Measurements from ENCODE around the gene CDK13. TPM values are rescaled to one million over a fixed set of nuclear protein-coding genes. Genes with fewer than 3 reads are reported as not detected.

The CDK13 gene
- polyA plus RNA-seq, 2 of the 4 experiments (the other 2 are of a cell fraction) = 18.2 to 39.6 TPM

DNA sequence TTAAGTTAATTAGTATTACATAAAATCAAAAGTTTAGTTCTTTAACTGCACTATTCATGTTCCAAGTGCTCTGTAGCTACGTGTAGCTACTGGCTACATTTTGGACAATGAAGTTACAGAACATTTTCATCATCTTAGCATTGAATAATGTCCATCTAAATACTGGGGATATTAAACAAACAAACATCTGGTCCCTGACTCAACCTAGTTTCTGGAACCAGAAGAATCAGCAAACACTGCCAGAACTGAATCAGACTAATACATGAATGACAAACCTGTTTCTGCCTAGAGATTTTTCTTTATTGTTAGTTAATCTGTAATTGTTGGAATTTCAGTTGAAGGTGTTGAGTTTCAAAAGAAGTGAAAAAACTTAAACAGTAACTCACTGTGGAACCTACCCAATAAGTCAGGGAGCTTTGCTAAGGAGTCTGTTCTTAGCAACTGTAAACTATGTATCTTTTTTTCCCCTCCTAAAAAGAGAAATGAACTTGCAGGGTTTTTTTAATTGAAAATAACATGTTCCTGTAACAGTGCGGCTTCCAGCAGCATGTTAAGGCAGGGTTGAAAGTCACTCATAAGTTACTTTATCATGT, 58.3 kb downstream of the CDK13 start:
- 34% methylated on average over 2 of the region's 2 CpGs for WGBS (ENCODE audit: missing lambda C conversion rate)
- ATAC-seq = peak; percentile 77 to 92
- H3K27ac ChIP-seq = peak overlapping the region; percentile 80 to 94
- ChIA-PET POLR2A (interaction anchor here (1.3 kb wide), 1 partner anchor 58 kb away, joined by 3 read pairs; no protein-coding TSS in a partner anchor), CTCF (interaction anchor here (2.2 kb wide), 1 partner anchor 44 kb away, joined by 8 read pairs; no protein-coding TSS in a partner anchor)
- H3K4me3 ChIP-seq = peak overlapping the region; percentile 27; the same call in 1 of the 3 replicates
- no peaks in the 10 kb centered on the region for H3K9me3 ChIP-seq
- peak overlapping the region; percentile 92 for H3K4me2 ChIP-seq
- peak; percentile 18 to 47 for DNase-seq (ENCODE audit: low read depth in 1 of 2, low spot score in 1 of 2)
- FAIRE-seq = peak; percentile 68
- TF ChIP-seq HDAC2 (IDR thresholded peaks at IDR 0.05) = no peak
- TF ChIP-seq NFE2L2 (conservative IDR thresholded peaks at IDR 0.05; ENCODE audit: low read length) = no peak
- no peak for TF ChIP-seq POLR2A (IDR thresholded peaks at IDR 0.05; ENCODE audit: low read length)
- no peak for TF ChIP-seq KDM5A (IDR thresholded peaks at IDR 0.05)
- TF ChIP-seq NR3C1 (IDR thresholded peaks at IDR 0.05) = no peak
- TF ChIP-seq, protein P1, sequence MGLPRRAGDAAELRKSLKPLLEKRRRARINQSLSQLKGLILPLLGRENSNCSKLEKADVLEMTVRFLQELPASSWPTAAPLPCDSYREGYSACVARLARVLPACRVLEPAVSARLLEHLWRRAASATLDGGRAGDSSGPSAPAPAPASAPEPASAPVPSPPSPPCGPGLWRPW (IDR thresholded peaks at IDR 0.05) = no peak
- TF ChIP-seq JUN (IDR thresholded peaks at IDR 0.05) = peak; percentile 34 to 58; a peak in 2 of 5 replicates
- no peak for TF ChIP-seq HOXB13 (CRISPR knock-in tag; IDR thresholded peaks at IDR 0.05; ENCODE audit: low read depth)
- no peak for TF ChIP-seq SMC3 (IDR thresholded peaks at IDR 0.05)
- peak; percentile 48; the same call in 1 of the 2 replicates for TF ChIP-seq JUNB (IDR thresholded peaks at IDR 0.05)
- TF ChIP-seq, protein P2, sequence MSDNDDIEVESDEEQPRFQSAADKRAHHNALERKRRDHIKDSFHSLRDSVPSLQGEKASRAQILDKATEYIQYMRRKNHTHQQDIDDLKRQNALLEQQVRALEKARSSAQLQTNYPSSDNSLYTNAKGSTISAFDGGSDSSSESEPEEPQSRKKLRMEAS (IDR thresholded peaks at IDR 0.05) = peak; percentile 22; the same call in 1 of the 2 replicates
- no peak for TF ChIP-seq HOXA7 (CRISPR knock-in tag; IDR thresholded peaks at IDR 0.05)
- TF ChIP-seq EP300 (IDR thresholded peaks at IDR 0.05) = peak; percentile 45 to 62; a peak in 3 of 5 replicates
- H3K4me1 ChIP-seq = peaks cover 48% of the 10 kb centered on the region

- ATAC-seq (no peak), FAIRE-seq (no peak), DNase-seq (ENCODE audit: low read depth in 1 of 2, low spot score in 1 of 2) (no peak)
- H3K4me1 ChIP-seq = peaks cover 48% of the 10 kb centered on the region
- ChIA-PET POLR2A (no interaction called here), CTCF (interaction anchor here (1.0 to 1.2 kb wide), 2 partner anchors 19 to 43 kb away, joined by 3 to 4 read pairs; no protein-coding TSS in a partner anchor)
- H3K27ac ChIP-seq = peak overlapping the region; percentile 59 to 94; a peak in 5 of 6 replicates
- TF ChIP-seq POLR2A (IDR thresholded peaks at IDR 0.05; ENCODE audit: low read length) (no peak), BCL3 (IDR thresholded peaks at IDR 0.05) (no peak), SMC3 (IDR thresholded peaks at IDR 0.05) (no peak), KDM1A (IDR thresholded peaks at IDR 0.05; ENCODE audit: low read depth) (no peak), HOXA7 (CRISPR knock-in tag; IDR thresholded peaks at IDR 0.05) (no peak), RARB (CRISPR knock-in tag; IDR thresholded peaks at IDR 0.05) (no peak), RAD21 (conservative IDR thresholded peaks at IDR 0.05 in 1 of 2, IDR thresholded peaks at IDR 0.05 in 1 of 2) (no peak), CHD2 (IDR thresholded peaks at IDR 0.05; ENCODE audit: low read length, partially characterized antibody) (no peak), MAZ (IDR thresholded peaks at IDR 0.05; ENCODE audit: borderline replicate concordance, low read depth, low read length) (no peak), POLR2AphosphoS2 (conservative IDR thresholded peaks at IDR 0.05; ENCODE audit: low read length) (no peak), RFX5 (IDR thresholded peaks at IDR 0.05) (no peak), HOXB13 (CRISPR knock-in tag; IDR thresholded peaks at IDR 0.05; ENCODE audit: low read depth) (no peak), GATA3 (IDR thresholded peaks at IDR 0.05; ENCODE audit: borderline replicate concordance) (no peak), HMGXB4 (CRISPR knock-in tag; IDR thresholded peaks at IDR 0.05; ENCODE audit: borderline replicate concordance) (no peak), TP53 (CRISPR knock-in tag; IDR thresholded peaks at IDR 0.05) (no peak), ESRRA (IDR thresholded peaks at IDR 0.05; ENCODE audit: borderline replicate concordance, low read length) (no peak), BHLHE40 (IDR thresholded peaks at IDR 0.05; ENCODE audit: low read depth, low read length) (no peak)
- TF ChIP-seq, protein P3, sequence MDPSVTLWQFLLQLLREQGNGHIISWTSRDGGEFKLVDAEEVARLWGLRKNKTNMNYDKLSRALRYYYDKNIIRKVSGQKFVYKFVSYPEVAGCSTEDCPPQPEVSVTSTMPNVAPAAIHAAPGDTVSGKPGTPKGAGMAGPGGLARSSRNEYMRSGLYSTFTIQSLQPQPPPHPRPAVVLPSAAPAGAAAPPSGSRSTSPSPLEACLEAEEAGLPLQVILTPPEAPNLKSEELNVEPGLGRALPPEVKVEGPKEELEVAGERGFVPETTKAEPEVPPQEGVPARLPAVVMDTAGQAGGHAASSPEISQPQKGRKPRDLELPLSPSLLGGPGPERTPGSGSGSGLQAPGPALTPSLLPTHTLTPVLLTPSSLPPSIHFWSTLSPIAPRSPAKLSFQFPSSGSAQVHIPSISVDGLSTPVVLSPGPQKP (IDR thresholded peaks at IDR 0.05; ENCODE audit: low read depth, low read length) = no peak
- TF ChIP-seq, protein P4, sequence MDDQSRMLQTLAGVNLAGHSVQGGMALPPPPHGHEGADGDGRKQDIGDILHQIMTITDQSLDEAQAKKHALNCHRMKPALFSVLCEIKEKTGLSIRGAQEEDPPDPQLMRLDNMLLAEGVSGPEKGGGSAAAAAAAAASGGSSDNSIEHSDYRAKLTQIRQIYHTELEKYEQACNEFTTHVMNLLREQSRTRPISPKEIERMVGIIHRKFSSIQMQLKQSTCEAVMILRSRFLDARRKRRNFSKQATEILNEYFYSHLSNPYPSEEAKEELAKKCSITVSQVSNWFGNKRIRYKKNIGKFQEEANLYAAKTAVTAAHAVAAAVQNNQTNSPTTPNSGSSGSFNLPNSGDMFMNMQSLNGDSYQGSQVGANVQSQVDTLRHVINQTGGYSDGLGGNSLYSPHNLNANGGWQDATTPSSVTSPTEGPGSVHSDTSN (IDR thresholded peaks at IDR 0.05) = no peak
- 96% methylated on average over 1 of the region's 1 CpG for WGBS (ENCODE audit: missing lambda C conversion rate)
- H3K4me2 ChIP-seq = peak overlapping the region; percentile 92
- H3K4me3 ChIP-seq = no peak overlapping the region
- H3K9me3 ChIP-seq = no peaks in the 10 kb centered on the region
Observed at GRCh38 chr7:40009301-40009700, 59.2 kb downstream of the CDK13 start.

Measured in A549 (cell line).